Transverse colon (tissue), 4 donors: ENCODE measurements around the gene SRSF7.

Source experiments
- CTCF ChIP-seq, 5 experiments: fragments of 200-600 bp in 3 of 5; fragments of 450-650 bp in 2 of 5; sonication (generic) in 3 of 5; IDR thresholded peaks; 1 replicate in 2 of 5; 2 replicates in 3 of 5; pipeline ENCODE4 v1.5.1; 2016 to 2017; ENCODE audit warnings: antibody characterized with exemption in 5 of 5, inconsistent platforms in 3 of 5, mild to moderate bottlenecking in 2 of 5, moderate library complexity in 1 of 5
- EP300 ChIP-seq: sonication (generic); formaldehyde crosslinking; IDR thresholded peaks from one replicate; pipeline ENCODE4 v1.6.1; 2017; ENCODE audit warnings: antibody characterized with exemption, low read depth
- POLR2A ChIP-seq: fragments of 450-650 bp; IDR thresholded peaks from one replicate; pipeline ENCODE4 v1.6.1; 2016; ENCODE audit warnings: antibody characterized with exemption, mild to moderate bottlenecking, moderate library complexity
- POLR2AphosphoS5 ChIP-seq, 3 donors: sonication (generic); formaldehyde crosslinking; IDR thresholded peaks; one replicate each; pipeline ENCODE4 v1.6.1; 2016; ENCODE audit warnings: antibody characterized with exemption in 3 of 3

DNA sequence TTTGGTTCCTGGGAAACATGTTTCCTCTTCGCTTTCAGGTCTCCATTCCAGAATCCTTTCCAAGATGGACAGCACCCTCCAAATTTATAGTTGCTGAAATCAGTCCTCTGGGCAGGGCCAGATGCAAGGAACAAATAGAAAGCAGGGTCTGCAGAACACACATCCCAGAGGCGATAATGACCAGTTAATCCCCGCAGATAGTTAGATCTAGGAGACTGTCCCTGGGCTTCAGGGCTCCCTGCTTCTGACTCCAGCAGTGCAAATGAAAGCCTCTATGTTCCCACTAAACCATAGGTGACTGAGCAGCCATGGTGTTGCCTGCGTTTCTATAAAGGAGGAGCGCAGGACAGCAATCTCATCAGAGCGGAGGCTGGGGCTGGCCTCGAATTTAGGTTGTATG lies 38.7 kb downstream of the SRSF7 start:
- TF ChIP-seq CTCF (IDR thresholded peaks at IDR 0.05) (no peak), EP300 (no peak), POLR2A (no peak), POLR2AphosphoS5 (IDR thresholded peaks at IDR 0.05) (no peak)
